ENCODE data around the gene SSH2. TPM values are rescaled to one million over a fixed set of nuclear protein-coding genes. Genes with fewer than 3 reads are reported as not detected.

SSH2 gene
- total and polyA plus RNA-seq, 2 experiments from 2014 or later = 8.3 to 18.9 TPM

DNA sequence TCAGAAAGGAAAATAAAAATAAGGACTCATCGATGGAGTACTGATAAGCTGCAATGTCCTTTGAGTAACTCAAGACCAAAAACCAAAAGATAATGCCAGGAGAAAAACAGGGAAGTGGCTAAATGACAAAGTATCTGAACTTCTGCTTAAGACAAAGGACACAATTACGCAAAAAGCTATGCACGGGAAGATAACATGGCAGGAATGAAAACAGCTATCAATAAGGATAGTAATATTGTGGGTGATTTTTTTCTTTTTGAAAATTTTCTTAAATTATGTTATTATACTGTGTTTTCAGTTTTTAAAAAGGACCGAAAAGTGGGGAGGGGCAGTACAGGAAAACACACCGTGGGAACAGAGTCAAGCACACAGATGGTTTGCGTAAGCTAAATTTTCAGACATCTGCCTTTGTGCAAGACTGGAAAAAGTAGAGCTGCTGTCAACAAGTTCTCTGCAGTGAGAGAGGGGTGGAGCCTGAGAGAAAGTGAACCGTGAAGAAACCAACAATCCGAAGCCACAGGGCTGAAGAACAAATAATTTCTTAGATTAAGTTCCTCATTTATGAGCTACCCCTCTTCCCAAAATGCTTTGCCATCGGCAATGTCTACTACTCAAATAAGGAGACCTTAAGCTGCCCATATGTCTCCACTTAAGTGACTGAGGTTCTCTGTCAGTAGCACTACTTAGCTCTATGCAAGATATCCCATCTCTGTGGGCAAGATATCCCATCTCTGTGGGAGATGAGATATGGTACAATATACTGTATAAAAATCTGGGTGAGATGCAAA, 207.4 kb downstream of the SSH2 start:
- H3K9ac ChIP-seq = peak overlapping the region; percentile 43
- H3F3A ChIP-seq (ENCODE audit: insufficient read depth) = peaks cover 26% of the 10 kb centered on the region
- peak overlapping the region; percentile 29 for H3K4me3 ChIP-seq
- H3K79me2 ChIP-seq (ENCODE audit: insufficient read depth) = peaks cover 8% of the 10 kb centered on the region; the same call in 1 of the 2 replicates
- H2AFZ ChIP-seq = peak overlapping the region; percentile 2
- TF ChIP-seq EZH2phosphoT487 (IDR thresholded peaks at IDR 0.05; ENCODE audit: insufficient read depth, low read depth) (no peak), EZH2 (IDR thresholded peaks at IDR 0.05; ENCODE audit: insufficient read depth, poor library complexity, severe bottlenecking) (no peak)
- peak overlapping the region; percentile 59 for H3K4me2 ChIP-seq (ENCODE audit: unreplicated experiment)
- no peaks in the 10 kb centered on the region for H3K9me3 ChIP-seq (ENCODE audit: low read depth)
- H3K27me3 ChIP-seq (replicated peaks; ENCODE audit: insufficient read depth) = no peaks in the 10 kb centered on the region
- in situ Hi-C loops (cut with MboI) = no loop called here
- no peaks in the 10 kb centered on the region for H3K36me3 ChIP-seq (ENCODE audit: low read depth)
- peak; percentile 77 for DNase-seq
- H4K20me1 ChIP-seq (ENCODE audit: insufficient read depth) = no peaks in the 10 kb centered on the region
- peaks cover 24% of the 10 kb centered on the region for H3K4me1 ChIP-seq (ENCODE audit: insufficient read depth)
- H3K9me2 ChIP-seq (ENCODE audit: insufficient read depth) = no peaks in the 10 kb centered on the region
- peak overlapping the region; percentile 60 for H3K27ac ChIP-seq
- WGBS, 2 experiments (ENCODE audit: low coverage in 1 of 2, low lambda C conversion rate in 2 of 2, missing lambda C conversion rate in 2 of 2) = 10 to 11% methylated on average over 9 of the region's 9 CpGs

GRCh38 chr17:29720551-29720950, 209.5 kb downstream of the SSH2 start:
- 81 to 84% methylated on average over 3 of the region's 3 CpGs for WGBS, 2 experiments (ENCODE audit: low coverage in 1 of 2, low lambda C conversion rate in 2 of 2, missing lambda C conversion rate in 2 of 2)
- H3K9me3 ChIP-seq (ENCODE audit: low read depth) = no peaks in the 10 kb centered on the region
- H4K20me1 ChIP-seq (ENCODE audit: insufficient read depth) = no peaks in the 10 kb centered on the region
- in situ Hi-C loops (cut with MboI) = no loop called here
- no peak overlapping the region for H2AFZ ChIP-seq
- no peak overlapping the region for H3K9ac ChIP-seq
- no peak overlapping the region for H3K4me3 ChIP-seq
- no peak overlapping the region for H3K27ac ChIP-seq
- H3K9me2 ChIP-seq (ENCODE audit: insufficient read depth) = no peaks in the 10 kb centered on the region
- TF ChIP-seq EZH2phosphoT487 (IDR thresholded peaks at IDR 0.05; ENCODE audit: insufficient read depth, low read depth) (no peak), EZH2 (IDR thresholded peaks at IDR 0.05; ENCODE audit: insufficient read depth, poor library complexity, severe bottlenecking) (no peak)
- peaks cover 14% of the 10 kb centered on the region for H3K4me1 ChIP-seq (ENCODE audit: insufficient read depth)
- H3K36me3 ChIP-seq (ENCODE audit: low read depth) = no peaks in the 10 kb centered on the region
- H3K79me2 ChIP-seq (ENCODE audit: insufficient read depth) = 0 out of 2 replicates have a peak, but pooled peaks cover 3% of the 10 kb centered on the region
- H3K4me2 ChIP-seq (ENCODE audit: unreplicated experiment) = no peak overlapping the region
- peaks cover 17% of the 10 kb centered on the region for H3F3A ChIP-seq (ENCODE audit: insufficient read depth)
- no peaks in the 10 kb centered on the region for H3K27me3 ChIP-seq (replicated peaks; ENCODE audit: insufficient read depth)
- DNase-seq = no peak

DNA sequence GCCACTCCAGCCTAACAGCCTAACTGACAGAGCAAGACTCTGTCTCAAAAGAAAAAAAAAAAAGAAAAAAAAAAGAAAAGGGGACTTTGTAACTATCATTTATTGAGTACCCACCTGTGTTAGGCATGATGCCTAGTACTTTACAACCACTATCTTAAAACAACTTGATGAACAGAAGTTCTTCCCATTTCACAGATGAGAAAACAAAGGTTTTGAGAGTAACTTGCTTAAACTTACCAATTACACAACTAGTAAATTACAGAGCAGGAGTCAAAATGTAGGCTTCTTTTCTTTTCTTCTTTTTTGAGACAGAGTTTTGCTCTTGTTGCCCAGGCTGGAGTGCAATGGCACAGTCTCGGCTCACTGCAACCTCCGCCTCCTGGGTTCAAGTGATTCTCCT, 210.6 kb downstream of the SSH2 start:
- Histone ChIP-seq H3K4me2 (ENCODE audit: unreplicated experiment) (no peak overlapping the region), H3K36me3 (ENCODE audit: low read depth) (no peaks in the 10 kb centered on the region), H4K20me1 (ENCODE audit: insufficient read depth) (no peaks in the 10 kb centered on the region), H3K9me2 (ENCODE audit: insufficient read depth) (no peaks in the 10 kb centered on the region), H3K9ac (no peak overlapping the region), H3K9me3 (ENCODE audit: low read depth) (no peaks in the 10 kb centered on the region), H3K27ac (no peak overlapping the region), H3F3A (ENCODE audit: insufficient read depth) (peaks cover 17% of the 10 kb centered on the region), H3K79me2 (ENCODE audit: insufficient read depth) (0 out of 2 replicates have a peak, but pooled peaks cover 3% of the 10 kb centered on the region), H3K4me3 (no peak overlapping the region), H3K27me3 (replicated peaks; ENCODE audit: insufficient read depth) (no peaks in the 10 kb centered on the region), H2AFZ (no peak overlapping the region), H3K4me1 (ENCODE audit: insufficient read depth) (peaks cover 14% of the 10 kb centered on the region)
- TF ChIP-seq EZH2phosphoT487 (IDR thresholded peaks at IDR 0.05; ENCODE audit: insufficient read depth, low read depth) (no peak), EZH2 (IDR thresholded peaks at IDR 0.05; ENCODE audit: insufficient read depth, poor library complexity, severe bottlenecking) (no peak)
- WGBS, 2 experiments (ENCODE audit: low coverage in 1 of 2, low lambda C conversion rate in 2 of 2, missing lambda C conversion rate in 2 of 2) = 93 to 100% methylated on average over 2 of the region's 2 CpGs
- no peak for DNase-seq
- in situ Hi-C loops (cut with MboI) = no loop called here

- no peak overlapping the region for H2AFZ ChIP-seq
- WGBS, 2 experiments (ENCODE audit: low coverage in 1 of 2, low lambda C conversion rate in 2 of 2, missing lambda C conversion rate in 2 of 2) = 90 to 98% methylated on average over 8 of the region's 8 CpGs
Observed at GRCh38 chr17:29718446-29719039, 211.5 kb downstream of the SSH2 start.

More at GRCh38 chr17:29718446-29719039, 211.5 kb downstream of the SSH2 start:
- H3K27me3 ChIP-seq (replicated peaks; ENCODE audit: insufficient read depth) = no peaks in the 10 kb centered on the region
- DNase-seq = no peak
- H3K27ac ChIP-seq = no peak overlapping the region
- no peaks in the 10 kb centered on the region for H3K36me3 ChIP-seq (ENCODE audit: low read depth)
- in situ Hi-C loops (cut with MboI) = no loop called here
- peaks cover 14% of the 10 kb centered on the region for H3K4me1 ChIP-seq (ENCODE audit: insufficient read depth)
- H4K20me1 ChIP-seq (ENCODE audit: insufficient read depth) = no peaks in the 10 kb centered on the region
- no peak overlapping the region for H3K4me2 ChIP-seq (ENCODE audit: unreplicated experiment)
- H3K9ac ChIP-seq = no peak overlapping the region
- TF ChIP-seq EZH2 (IDR thresholded peaks at IDR 0.05; ENCODE audit: insufficient read depth, poor library complexity, severe bottlenecking) = no peak
- TF ChIP-seq EZH2phosphoT487 (IDR thresholded peaks at IDR 0.05; ENCODE audit: insufficient read depth, low read depth) = no peak
- no peaks in the 10 kb centered on the region for H3K9me2 ChIP-seq (ENCODE audit: insufficient read depth)
- no peaks in the 10 kb centered on the region for H3K9me3 ChIP-seq (ENCODE audit: low read depth)
- no peak overlapping the region for H3K4me3 ChIP-seq
- H3F3A ChIP-seq (ENCODE audit: insufficient read depth) = peaks cover 17% of the 10 kb centered on the region
- 0 out of 2 replicates have a peak, but pooled peaks cover 3% of the 10 kb centered on the region for H3K79me2 ChIP-seq (ENCODE audit: insufficient read depth)

Data from GM23248 (cell line).